Activated CD4-positive, alpha-beta T cell treated with anti-CD3 and anti-CD28 coated beads, Interleukin-2, Interleukin-6, amounts not matched to agents 100 ng/mL and 50 ng/mL, durations not matched to agents 16 hours and 8 hours (primary cell): ENCODE data around the gene AMIGO1.

Experiments used
- DNase-seq: peaks from one replicate; pipeline ENCODE4 v3.0.0-alpha.2; 2020

Gene AMIGO1

GRCh38 chr1:109532365-109533136, 23.0 kb upstream of the AMIGO1 start:
- DNase-seq, result peak; percentile 93

GRCh38 chr1:109531826-109532364, 22.4 kb upstream of the AMIGO1 start:
- DNase-seq, result no peak

- no peak for DNase-seq
Measured at GRCh38 chr1:109531380-109531779, 21.9 kb upstream of the AMIGO1 start.

GRCh38 chr1:109530457-109531087, 21.0 kb upstream of the AMIGO1 start:
- DNase-seq, result no peak

- no peak for DNase-seq
Measured at GRCh38 chr1:109529881-109530456, 20.4 kb upstream of the AMIGO1 start.

- no peak for DNase-seq
Measured at GRCh38 chr1:109528712-109529111, 19.2 kb upstream of the AMIGO1 start.

- DNase-seq, result no peak
Measured at GRCh38 chr1:109527846-109528695, 18.5 kb upstream of the AMIGO1 start.

GRCh38 chr1:109527098-109527811, 17.7 kb upstream of the AMIGO1 start:
- DNase-seq, result no peak

- no peak for DNase-seq
Measured at GRCh38 chr1:109523706-109524105, 14.2 kb upstream of the AMIGO1 start.

GRCh38 chr1:109522026-109522425, 12.5 kb upstream of the AMIGO1 start:
- no peak for DNase-seq

- no peak for DNase-seq
Measured at GRCh38 chr1:109521002-109521951, 11.8 kb upstream of the AMIGO1 start.

- DNase-seq, result no peak
Measured at GRCh38 chr1:109517337-109517736, 7.8 kb upstream of the AMIGO1 start.

- no peak for DNase-seq
Measured at GRCh38 chr1:109516872-109517271, 7.3 kb upstream of the AMIGO1 start.

GRCh38 chr1:109514846-109515245, 5.3 kb upstream of the AMIGO1 start:
- DNase-seq, result no peak

GRCh38 chr1:109513110-109513710, 3.7 kb upstream of the AMIGO1 start:
- no peak for DNase-seq

GRCh38 chr1:109508873-109509175, 703 bp downstream of the AMIGO1 start:
- no peak for DNase-seq

GRCh38 chr1:109508001-109508872, 1.3 kb downstream of the AMIGO1 start:
- DNase-seq, result no peak

- no peak for DNase-seq
Measured at GRCh38 chr1:109504974-109505373, 4.6 kb downstream of the AMIGO1 start.

- no peak for DNase-seq
Measured at GRCh38 chr1:109503935-109504334, 5.6 kb downstream of the AMIGO1 start.

GRCh38 chr1:109502364-109502851, 7.1 kb downstream of the AMIGO1 start:
- no peak for DNase-seq
